SK-N-SH treated with all-trans-retinoic acid at 6 μM for 48 hours (cell line): ENCODE results near the gene FAF1.

Source experiments
- ATAC-seq: fragments of 200-7000 bp; cut with Tn5 transposase; 3 replicates; pipeline ENCODE4 v1.9.1; 2020; ENCODE audit warnings: mild to moderate bottlenecking, moderate library complexity
- ARNTL ChIP-seq: fragments of 450-650 bp; formaldehyde crosslinking; IDR thresholded peaks from 2 replicates; pipeline ENCODE4 v1.5.0; 2020; ENCODE audit warnings: low read depth, mild to moderate bottlenecking, moderate library complexity, borderline replicate concordance
- BACH2 ChIP-seq: fragments of 250-450 bp; sonication (Bioruptor Pico); IDR thresholded peaks from 2 replicates; pipeline ENCODE4 v1.9.0; 2021; ENCODE audit warnings: mild to moderate bottlenecking, borderline replicate concordance
- CSDC2 ChIP-seq: fragments of 250-450 bp; sonication (Bioruptor Pico); IDR thresholded peaks from 2 replicates; pipeline ENCODE4 v1.5.0; 2020; ENCODE audit warnings: mild to moderate bottlenecking, moderate library complexity
- CSRNP3 ChIP-seq: fragments of 250-450 bp; sonication (Bioruptor Pico); IDR thresholded peaks from 2 replicates; pipeline ENCODE4 v1.5.1; 2021; ENCODE audit warnings: mild to moderate bottlenecking, moderate library complexity
- ESRRG ChIP-seq: fragments of 250-450 bp; sonication (Bioruptor Pico); IDR thresholded peaks from 2 replicates; pipeline ENCODE4 v1.6.1; 2021; ENCODE audit warnings: mild to moderate bottlenecking
- GLIS3 ChIP-seq: fragments of 250-450 bp; sonication (Bioruptor Pico); IDR thresholded peaks from 2 replicates; pipeline ENCODE4 v1.5.0; 2020; ENCODE audit warnings: mild to moderate bottlenecking, moderate library complexity
- ISL1 ChIP-seq: fragments of 250-450 bp; sonication (Bioruptor Pico); IDR thresholded peaks from 2 replicates; pipeline ENCODE4 v2.1.2; 2022; ENCODE audit warnings: mild to moderate bottlenecking, moderate library complexity
- OSR1 ChIP-seq: fragments of 250-450 bp; sonication (Bioruptor Pico); IDR thresholded peaks from 2 replicates; pipeline ENCODE4 v1.8.0; 2022; ENCODE audit warnings: moderate library complexity, mild to moderate bottlenecking, inconsistent platforms
- PATZ1 ChIP-seq: fragments of 250-450 bp; sonication (Bioruptor Pico); IDR thresholded peaks from 2 replicates; pipeline ENCODE4 v1.8.0; 2020; ENCODE audit warnings: mild to moderate bottlenecking, moderate library complexity, borderline replicate concordance
- POU6F1 ChIP-seq: fragments of 250-450 bp; sonication (Bioruptor Pico); IDR thresholded peaks from 2 replicates; pipeline ENCODE4 v1.8.0; 2021; ENCODE audit warnings: low read depth, mild to moderate bottlenecking, moderate library complexity, borderline replicate concordance
- PPARA ChIP-seq: fragments of 250-450 bp; sonication (Bioruptor Pico); IDR thresholded peaks from 2 replicates; pipeline ENCODE4 v1.5.0; 2020; ENCODE audit warnings: mild to moderate bottlenecking, borderline replicate concordance
- RARB ChIP-seq: fragments of 250-450 bp; sonication (Bioruptor Pico); IDR thresholded peaks from 2 replicates; pipeline ENCODE4 v1.8.0; 2021; ENCODE audit warnings: mild to moderate bottlenecking, moderate library complexity
- SNAI2 ChIP-seq: fragments of 250-450 bp; sonication (Bioruptor Pico); IDR thresholded peaks from 2 replicates; pipeline ENCODE4 v1.5.0; 2020; ENCODE audit warnings: mild to moderate bottlenecking, moderate library complexity
- TCF4 ChIP-seq: fragments of 250-450 bp; sonication (Bioruptor Pico); IDR thresholded peaks from 2 replicates; pipeline ENCODE4 v1.8.0; 2021; ENCODE audit warnings: mild to moderate bottlenecking, moderate library complexity, borderline replicate concordance
- TOX ChIP-seq: fragments of 250-450 bp; sonication (Bioruptor Pico); IDR thresholded peaks from 2 replicates; pipeline ENCODE4 v1.8.0; 2021; ENCODE audit warnings: mild to moderate bottlenecking, moderate library complexity, borderline replicate concordance
- TSHZ2 ChIP-seq: fragments of 250-450 bp; sonication (Bioruptor Pico); IDR thresholded peaks from 2 replicates; pipeline ENCODE4 v1.5.0; 2020; ENCODE audit warnings: mild to moderate bottlenecking, moderate library complexity
- ZC3H10 ChIP-seq: fragments of 250-450 bp; sonication (Bioruptor Pico); IDR thresholded peaks from 2 replicates; pipeline ENCODE4 v1.5.1; 2021; ENCODE audit warnings: mild to moderate bottlenecking, moderate library complexity
- ZFP3 ChIP-seq: fragments of 250-450 bp; sonication (Bioruptor Pico); IDR thresholded peaks from 2 replicates; pipeline ENCODE4 v1.5.0; 2020; ENCODE audit warnings: mild to moderate bottlenecking, moderate library complexity
- ZFP30 ChIP-seq: fragments of 450-650 bp; formaldehyde crosslinking; IDR thresholded peaks from 2 replicates; pipeline ENCODE4 v1.5.0; 2022; ENCODE audit warnings: mild to moderate bottlenecking, moderate library complexity
- ZNF565 ChIP-seq: fragments of 450-650 bp; formaldehyde crosslinking; conservative IDR thresholded peaks from 2 replicates; pipeline ENCODE4 v1.5.0; 2020; ENCODE audit warnings: low read depth, mild to moderate bottlenecking, moderate library complexity
- ZNF70 ChIP-seq: fragments of 450-650 bp; formaldehyde crosslinking; IDR thresholded peaks from 2 replicates; pipeline ENCODE4 v1.5.0; 2020; ENCODE audit warnings: mild to moderate bottlenecking, moderate library complexity
- ZNF8 ChIP-seq: fragments of 450-650 bp; formaldehyde crosslinking; IDR thresholded peaks from 2 replicates; pipeline ENCODE4 v1.5.0; 2020; ENCODE audit warnings: mild to moderate bottlenecking, moderate library complexity

The FAF1 gene

GRCh38 chr1:50491142-50491541, 468.9 kb downstream of the FAF1 start:
- ATAC-seq, result no peak

GRCh38 chr1:50490640-50491039, 469.4 kb downstream of the FAF1 start:
- TF ChIP-seq TCF4 (CRISPR knock-in tag) (no peak), SNAI2 (no peak), BACH2 (CRISPR knock-in tag) (no peak), ZFP3 (CRISPR knock-in tag) (no peak), TOX (CRISPR knock-in tag) (no peak), ISL1 (no peak), POU6F1 (CRISPR knock-in tag) (no peak), ZNF8 (CRISPR knock-in tag) (no peak), ESRRG (CRISPR knock-in tag) (no peak), PPARA (no peak), CSDC2 (CRISPR knock-in tag) (no peak)
- no peak for ATAC-seq

More at GRCh38 chr1:50491142-50491541, 468.9 kb downstream of the FAF1 start:
- TF ChIP-seq ARNTL (CRISPR knock-in tag) (no peak), TOX (CRISPR knock-in tag) (no peak), RARB (CRISPR knock-in tag) (no peak), POU6F1 (CRISPR knock-in tag) (no peak), ZC3H10 (CRISPR knock-in tag) (no peak), ZNF8 (CRISPR knock-in tag) (no peak), ESRRG (CRISPR knock-in tag) (no peak), ZNF70 (CRISPR knock-in tag) (no peak), PATZ1 (no peak), GLIS3 (CRISPR knock-in tag) (no peak), SNAI2 (no peak), CSRNP3 (CRISPR knock-in tag) (no peak), ZFP3 (CRISPR knock-in tag) (no peak)
- TF ChIP-seq, all 23 proteins: peak for 0

- no peak for ATAC-seq
These were observed 471.2 kb downstream of the FAF1 start for GRCh38 chr1:50488876-50489275.

More at GRCh38 chr1:50488876-50489275, 471.2 kb downstream of the FAF1 start:
- TF ChIP-seq CSDC2 (CRISPR knock-in tag), result no peak
- TF ChIP-seq BACH2 (CRISPR knock-in tag), result no peak
- TF ChIP-seq ZFP30 (CRISPR knock-in tag), result no peak
- no peak for TF ChIP-seq ZNF565 (CRISPR knock-in tag)
- no peak for TF ChIP-seq POU6F1 (CRISPR knock-in tag)
- no peak for TF ChIP-seq TCF4 (CRISPR knock-in tag)
- TF ChIP-seq ZC3H10 (CRISPR knock-in tag), result no peak
- TF ChIP-seq GLIS3 (CRISPR knock-in tag), result no peak
- no peak for TF ChIP-seq ZNF8 (CRISPR knock-in tag)
- no peak for TF ChIP-seq ESRRG (CRISPR knock-in tag)
- TF ChIP-seq OSR1 (CRISPR knock-in tag), result no peak
- TF ChIP-seq PATZ1, result no peak
- no peak for TF ChIP-seq TOX (CRISPR knock-in tag)
- TF ChIP-seq RARB (CRISPR knock-in tag), result no peak
- TF ChIP-seq ZFP3 (CRISPR knock-in tag), result no peak
- TF ChIP-seq TSHZ2, result no peak
- no peak for TF ChIP-seq ZNF70 (CRISPR knock-in tag)
- no peak for TF ChIP-seq ARNTL (CRISPR knock-in tag)
- TF ChIP-seq PPARA, result no peak
- no peak for TF ChIP-seq ISL1
